ENCODE measurements around the gene COQ7.

The COQ7 gene

GRCh38 chr16:19067349-19068236 is at the start of gene COQ7:
Gene COQ7 (plus strand): TSS chr16:19067614. CDS start chr16:19067665, 51 bp downstream.
- DNase-seq = peak; percentile 99 to 100
- TF ChIP-seq GATA1 (IDR thresholded peaks at IDR 0.05; ENCODE audit: low read depth, low read length) = no peak
- TF ChIP-seq POLR2A (IDR thresholded peaks at IDR 0.05; ENCODE audit: low read length) = peak; percentile 77

- TF ChIP-seq POLR2A (IDR thresholded peaks at IDR 0.05; ENCODE audit: low read length) (no peak), GATA1 (IDR thresholded peaks at IDR 0.05; ENCODE audit: low read depth, low read length) (no peak)
- DNase-seq = no peak
Measured at GRCh38 chr16:19020689-19021088, 46.7 kb upstream of the COQ7 start.

DNA sequence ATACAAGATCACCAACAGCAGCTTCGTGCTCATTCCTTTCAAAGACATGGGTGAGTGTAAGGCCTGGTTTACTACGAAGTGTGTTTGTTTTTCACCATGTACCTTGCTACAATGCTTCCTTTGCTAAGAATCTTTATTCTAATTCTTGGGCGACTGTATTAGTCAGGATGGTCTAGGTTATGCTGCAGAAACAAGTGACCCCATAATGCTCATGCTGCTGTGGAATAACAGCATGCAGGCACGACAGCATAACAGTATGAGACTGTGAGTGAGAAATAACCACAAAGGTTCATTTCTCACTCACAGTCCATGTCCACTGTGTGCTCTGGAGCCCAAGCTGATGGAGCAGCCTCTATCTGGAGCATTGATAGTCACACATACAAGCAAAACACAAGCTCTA is 45.7 kb upstream of the COQ7 start:
- no peak for DNase-seq
- TF ChIP-seq GATA1 (IDR thresholded peaks at IDR 0.05; ENCODE audit: low read depth, low read length) (no peak), POLR2A (IDR thresholded peaks at IDR 0.05; ENCODE audit: low read length) (no peak)

- no peak for DNase-seq
- TF ChIP-seq GATA1 (IDR thresholded peaks at IDR 0.05; ENCODE audit: low read depth, low read length) (no peak), POLR2A (IDR thresholded peaks at IDR 0.05; ENCODE audit: low read length) (no peak)
Measured at GRCh38 chr16:19027416-19027815, 40.0 kb upstream of the COQ7 start.

GRCh38 chr16:19029980-19030379 is 37.4 kb upstream of the COQ7 start:
- TF ChIP-seq POLR2A (IDR thresholded peaks at IDR 0.05; ENCODE audit: low read length) = no peak
- TF ChIP-seq GATA1 (IDR thresholded peaks at IDR 0.05; ENCODE audit: low read depth, low read length) = no peak
- no peak for DNase-seq

- TF ChIP-seq POLR2A (IDR thresholded peaks at IDR 0.05; ENCODE audit: low read length) (no peak), GATA1 (IDR thresholded peaks at IDR 0.05; ENCODE audit: low read depth, low read length) (no peak)
- no peak for DNase-seq
Measured at GRCh38 chr16:19031738-19032137, 35.7 kb upstream of the COQ7 start.

DNA sequence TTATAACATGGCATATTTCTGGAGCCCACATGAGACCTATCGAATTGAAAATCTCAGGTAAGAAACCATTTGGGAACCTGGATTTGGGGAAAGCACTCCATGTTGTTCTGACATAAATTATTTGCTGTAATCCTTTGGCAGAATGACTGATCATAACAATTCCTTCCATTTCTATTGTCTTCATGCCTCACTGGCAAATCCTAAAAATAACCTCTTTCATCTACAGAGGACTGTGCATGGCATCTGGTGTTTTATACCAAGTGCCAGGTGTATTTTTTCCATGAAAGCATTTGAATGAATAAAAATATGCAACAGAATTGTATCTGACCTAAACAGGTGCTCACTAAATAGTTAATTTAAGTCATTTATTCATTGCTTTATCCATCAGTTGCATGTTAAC is 33.7 kb upstream of the COQ7 start:
- no peak for DNase-seq
- TF ChIP-seq POLR2A (IDR thresholded peaks at IDR 0.05; ENCODE audit: low read length) = no peak
- no peak for TF ChIP-seq GATA1 (IDR thresholded peaks at IDR 0.05; ENCODE audit: low read depth, low read length)

- no peak for DNase-seq
- TF ChIP-seq GATA1 (IDR thresholded peaks at IDR 0.05; ENCODE audit: low read depth, low read length) = no peak
- TF ChIP-seq POLR2A (IDR thresholded peaks at IDR 0.05; ENCODE audit: low read length) = no peak
Measured at GRCh38 chr16:19040400-19040799, 27.0 kb upstream of the COQ7 start.

DNA sequence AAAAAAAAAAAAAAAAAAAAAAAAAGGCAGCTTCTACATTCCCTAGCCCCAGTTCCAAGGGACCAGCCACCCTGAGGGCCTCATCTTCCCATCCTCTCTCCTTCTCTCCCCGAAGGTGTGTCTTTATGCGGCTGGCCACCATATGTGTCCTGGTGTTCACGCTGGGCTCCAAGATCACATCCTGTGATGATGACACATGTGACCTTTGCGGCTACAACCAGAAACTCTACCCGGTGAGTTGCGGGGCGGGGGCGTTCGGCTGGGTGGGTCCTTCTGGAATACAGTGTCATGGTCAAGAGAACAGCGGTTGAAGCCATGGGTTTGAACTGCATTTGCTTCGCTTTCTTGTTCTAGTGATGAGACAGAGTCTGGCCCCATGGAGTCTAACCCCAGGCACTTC is 22.6 kb upstream of the COQ7 start:
- TF ChIP-seq GATA1 (IDR thresholded peaks at IDR 0.05; ENCODE audit: low read depth, low read length) (no peak), POLR2A (IDR thresholded peaks at IDR 0.05; ENCODE audit: low read length) (no peak)
- no peak for DNase-seq

- TF ChIP-seq GATA1 (IDR thresholded peaks at IDR 0.05; ENCODE audit: low read depth, low read length) = no peak
- no peak for TF ChIP-seq POLR2A (IDR thresholded peaks at IDR 0.05; ENCODE audit: low read length)
- DNase-seq = no peak
Measured at GRCh38 chr16:19046062-19046461, 21.4 kb upstream of the COQ7 start.

GRCh38 chr16:19062706-19063105 is 4.7 kb upstream of the COQ7 start:
- TF ChIP-seq POLR2A (IDR thresholded peaks at IDR 0.05; ENCODE audit: low read length) = no peak
- TF ChIP-seq GATA1 (IDR thresholded peaks at IDR 0.05; ENCODE audit: low read depth, low read length) = no peak

DNA sequence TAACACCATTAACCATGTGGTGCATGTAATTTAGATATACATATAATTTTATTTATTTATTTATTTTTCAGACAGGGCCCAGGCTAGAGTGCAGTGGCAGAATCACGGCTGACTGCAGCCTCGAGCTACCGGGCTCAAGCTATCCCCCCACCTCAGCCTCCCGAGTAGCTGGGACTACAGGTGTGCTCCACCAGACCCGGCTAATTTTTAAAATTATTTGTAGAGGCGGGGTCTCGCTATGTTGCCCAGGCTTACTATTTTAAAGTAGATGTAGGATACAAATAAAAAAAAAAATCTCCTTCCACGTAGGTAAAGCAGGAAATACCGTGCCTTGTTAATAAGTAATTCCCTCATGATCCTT is 446 bp upstream of the COQ7 start:
- no peak for DNase-seq
- no peak for TF ChIP-seq GATA1 (IDR thresholded peaks at IDR 0.05; ENCODE audit: low read depth, low read length)
- TF ChIP-seq POLR2A (IDR thresholded peaks at IDR 0.05; ENCODE audit: low read length) = no peak

More at GRCh38 chr16:19062706-19063105, 4.7 kb upstream of the COQ7 start:
- DNase-seq = no peak

- peak; percentile 21 to 53 for DNase-seq
- no peak for TF ChIP-seq POLR2A (IDR thresholded peaks at IDR 0.05; ENCODE audit: low read length)
- TF ChIP-seq GATA1 (IDR thresholded peaks at IDR 0.05; ENCODE audit: low read depth, low read length) = no peak
Measured at GRCh38 chr16:19068237-19068815, 912 bp downstream of the COQ7 start.

GRCh38 chr16:19071811-19072777 is 4.7 kb downstream of the COQ7 start:
- peak; percentile 58 to 75 for DNase-seq
- TF ChIP-seq POLR2A (IDR thresholded peaks at IDR 0.05; ENCODE audit: low read length) (no peak), GATA1 (IDR thresholded peaks at IDR 0.05; ENCODE audit: low read depth, low read length) (no peak)

All from erythroblast (primary cell).